ENCODE measurements around the gene SLC25A10. TPM values are rescaled to one million over a fixed set of nuclear protein-coding genes. Genes with fewer than 3 reads are reported as not detected.

SLC25A10 gene
- total RNA-seq, 1 donor from 2014 or later = 9.1 TPM

GRCh38 chr17:81712468-81713003 lies 452 bp downstream of the SLC25A10 start:
- Histone ChIP-seq H3K27me3 (peaks cover 21% of the 10 kb centered on the region), H3K27ac (no peak overlapping the region), H3K36me3 (no peaks in the 10 kb centered on the region), H3K9me3 (ENCODE audit: low read depth) (no peaks in the 10 kb centered on the region), H3F3A (ENCODE audit: low read depth) (peaks cover 39% of the 10 kb centered on the region), H3K4me3 (peak overlapping the region; percentile 94), H3K4me1 (peaks cover 33% of the 10 kb centered on the region), H3K9ac (peak overlapping the region; percentile 58), H4K20me1 (ENCODE audit: low read depth) (peaks cover 23% of the 10 kb centered on the region), H3K79me2 (ENCODE audit: low read depth) (peaks cover 12% of the 10 kb centered on the region), H2AFZ (replicated peaks) (no peak overlapping the region), H3K4me2 (peak overlapping the region; percentile 100)
- H3K27me3 Mint-ChIP-seq (ENCODE audit: insufficient read depth, low read depth) = peaks cover 3% of the 10 kb centered on the region
- no peaks in the 10 kb centered on the region for H3K9me3 Mint-ChIP-seq
- TF ChIP-seq EZH2 (IDR thresholded peaks at IDR 0.05) (no peak), EZH2phosphoT487 (IDR thresholded peaks at IDR 0.05) (no peak)
- TF ChIP-seq, protein P1, sequence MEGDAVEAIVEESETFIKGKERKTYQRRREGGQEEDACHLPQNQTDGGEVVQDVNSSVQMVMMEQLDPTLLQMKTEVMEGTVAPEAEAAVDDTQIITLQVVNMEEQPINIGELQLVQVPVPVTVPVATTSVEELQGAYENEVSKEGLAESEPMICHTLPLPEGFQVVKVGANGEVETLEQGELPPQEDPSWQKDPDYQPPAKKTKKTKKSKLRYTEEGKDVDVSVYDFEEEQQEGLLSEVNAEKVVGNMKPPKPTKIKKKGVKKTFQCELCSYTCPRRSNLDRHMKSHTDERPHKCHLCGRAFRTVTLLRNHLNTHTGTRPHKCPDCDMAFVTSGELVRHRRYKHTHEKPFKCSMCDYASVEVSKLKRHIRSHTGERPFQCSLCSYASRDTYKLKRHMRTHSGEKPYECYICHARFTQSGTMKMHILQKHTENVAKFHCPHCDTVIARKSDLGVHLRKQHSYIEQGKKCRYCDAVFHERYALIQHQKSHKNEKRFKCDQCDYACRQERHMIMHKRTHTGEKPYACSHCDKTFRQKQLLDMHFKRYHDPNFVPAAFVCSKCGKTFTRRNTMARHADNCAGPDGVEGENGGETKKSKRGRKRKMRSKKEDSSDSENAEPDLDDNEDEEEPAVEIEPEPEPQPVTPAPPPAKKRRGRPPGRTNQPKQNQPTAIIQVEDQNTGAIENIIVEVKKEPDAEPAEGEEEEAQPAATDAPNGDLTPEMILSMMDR (IDR thresholded peaks at IDR 0.05) = peak; percentile 23
- peaks cover 24% of the 10 kb centered on the region for H3K4me1 Mint-ChIP-seq
- peak; percentile 60 for DNase-seq (ENCODE audit: low spot score)
- no peak overlapping the region for H3K27ac Mint-ChIP-seq
- peak overlapping the region; percentile 94 for H3K4me3 Mint-ChIP-seq
- H3K36me3 Mint-ChIP-seq = no peaks in the 10 kb centered on the region

- H3K9me3 Mint-ChIP-seq = no peaks in the 10 kb centered on the region
- Histone ChIP-seq H3F3A (ENCODE audit: low read depth) (peaks cover 39% of the 10 kb centered on the region), H3K9ac (peak overlapping the region; percentile 58), H3K79me2 (ENCODE audit: low read depth) (peaks cover 12% of the 10 kb centered on the region), H3K36me3 (no peaks in the 10 kb centered on the region), H3K9me3 (ENCODE audit: low read depth) (no peaks in the 10 kb centered on the region), H3K27me3 (peaks cover 21% of the 10 kb centered on the region), H4K20me1 (ENCODE audit: low read depth) (peaks cover 23% of the 10 kb centered on the region), H2AFZ (replicated peaks) (no peak overlapping the region), H3K4me2 (peak overlapping the region; percentile 100), H3K4me3 (peak overlapping the region; percentile 94), H3K4me1 (peaks cover 33% of the 10 kb centered on the region), H3K27ac (no peak overlapping the region)
- H3K36me3 Mint-ChIP-seq = peaks cover 2% of the 10 kb centered on the region
- DNase-seq (ENCODE audit: low spot score) = no peak
- H3K27me3 Mint-ChIP-seq (ENCODE audit: insufficient read depth, low read depth) = peaks cover 4% of the 10 kb centered on the region
- TF ChIP-seq, protein P1 (IDR thresholded peaks at IDR 0.05) = no peak
- TF ChIP-seq EZH2phosphoT487 (IDR thresholded peaks at IDR 0.05) = no peak
- no peak for TF ChIP-seq EZH2 (IDR thresholded peaks at IDR 0.05)
- peak overlapping the region; percentile 94 for H3K4me3 Mint-ChIP-seq
- H3K4me1 Mint-ChIP-seq = peaks cover 24% of the 10 kb centered on the region
- no peak overlapping the region for H3K27ac Mint-ChIP-seq
These were observed 996 bp downstream of the SLC25A10 start for GRCh38 chr17:81713004-81713555.

DNA sequence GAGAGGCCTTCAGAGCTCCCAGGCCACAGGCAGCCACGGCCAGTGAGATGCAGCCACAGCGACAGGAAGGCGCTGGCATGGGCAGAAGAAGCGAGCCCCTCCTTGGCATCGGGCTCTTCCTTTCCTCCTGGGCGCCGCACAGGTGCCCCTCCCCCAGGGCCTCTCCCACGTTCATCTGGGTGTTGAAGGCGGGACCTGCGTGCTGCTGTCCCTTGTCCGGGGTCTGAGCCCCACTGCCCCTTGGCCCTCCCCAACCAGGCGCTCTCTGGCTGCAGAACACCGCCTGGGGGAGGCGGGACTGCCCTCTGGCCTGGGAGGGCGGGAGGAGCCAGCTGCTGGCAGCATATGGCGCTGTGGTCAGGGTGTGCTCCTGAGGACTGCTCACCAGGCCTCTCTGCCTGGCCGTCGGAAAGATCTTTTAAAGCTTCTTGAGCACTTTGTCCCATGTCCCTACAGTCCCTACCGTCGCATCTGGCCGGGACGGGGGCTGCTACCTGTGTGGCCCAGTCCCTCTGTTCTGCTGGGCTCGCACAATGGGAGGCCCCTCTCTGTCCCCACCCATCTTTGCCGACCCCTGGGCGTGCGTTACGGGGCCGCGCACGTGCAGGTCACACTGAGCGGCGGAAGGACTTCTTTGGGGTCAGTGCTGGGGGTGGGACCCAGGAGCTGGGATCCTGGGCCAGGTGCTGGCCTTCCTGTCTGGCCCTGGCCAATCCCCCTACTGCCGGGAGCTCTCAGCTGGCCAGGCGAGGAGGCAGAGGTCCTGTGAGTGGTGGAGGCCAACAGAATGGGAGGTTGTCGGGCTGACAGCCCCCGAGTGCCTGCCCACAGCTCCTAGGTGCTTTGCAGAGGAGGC lies 1.7 kb downstream of the SLC25A10 start:
- Histone ChIP-seq H3K9ac (no peak overlapping the region), H3K4me3 (peak overlapping the region; percentile 94), H4K20me1 (ENCODE audit: low read depth) (peaks cover 23% of the 10 kb centered on the region), H3F3A (ENCODE audit: low read depth) (peaks cover 34% of the 10 kb centered on the region), H3K79me2 (ENCODE audit: low read depth) (peaks cover 12% of the 10 kb centered on the region), H3K4me2 (peak overlapping the region; percentile 100), H3K4me1 (peaks cover 33% of the 10 kb centered on the region), H3K36me3 (no peaks in the 10 kb centered on the region), H2AFZ (replicated peaks) (no peak overlapping the region), H3K27me3 (peaks cover 21% of the 10 kb centered on the region), H3K27ac (no peak overlapping the region), H3K9me3 (ENCODE audit: low read depth) (no peaks in the 10 kb centered on the region)
- peak; percentile 62 for DNase-seq (ENCODE audit: low spot score)
- Mint-ChIP-seq H3K27ac (no peak overlapping the region), H3K9me3 (no peaks in the 10 kb centered on the region), H3K36me3 (peaks cover 2% of the 10 kb centered on the region), H3K4me3 (peak overlapping the region; percentile 94), H3K27me3 (ENCODE audit: insufficient read depth, low read depth) (peaks cover 4% of the 10 kb centered on the region), H3K4me1 (peaks cover 24% of the 10 kb centered on the region)
- no peak for TF ChIP-seq EZH2phosphoT487 (IDR thresholded peaks at IDR 0.05)
- no peak for TF ChIP-seq EZH2 (IDR thresholded peaks at IDR 0.05)
- TF ChIP-seq, protein P1 (IDR thresholded peaks at IDR 0.05) = no peak
